B cell (primary cell): ENCODE data around the gene ESYT1. TPM values are rescaled to one million over a fixed set of nuclear protein-coding genes. Genes with fewer than 3 reads are reported as not detected.

Source experiments
- ATAC-seq: fragments of 200-7000 bp; cut with Tn5 transposase; one replicate; pipeline ENCODE4 v1.10.0; 2021; ENCODE audit warnings: low read depth, mild to moderate bottlenecking, moderate number of reproducible peaks, moderate library complexity
- CTCF ChIA-PET: fragments of 350-600 bp; sonication (Branson Sonifier 250); formaldehyde crosslinking; loops from one replicate; lab custom pipeline; 2021; ENCODE audit warnings: antibody characterized with exemption, inconsistent platforms; lab: Charles Lee
- POLR2A ChIA-PET: fragments of 350-600 bp; sonication (Branson Sonifier 250); formaldehyde crosslinking; loops from one replicate; lab custom pipeline; 2021; ENCODE audit warnings: antibody characterized with exemption; lab: Charles Lee
- DNase-seq: peaks from one replicate; pipeline ENCODE4 v3.0.0; 2013
- H2AFZ ChIP-seq: 2 replicates; pipeline ENCODE4 v1.6.1; 2012; ENCODE audit warnings: mild to moderate bottlenecking, low read depth, low read length; ENCODE audit not compliant: insufficient read depth, poor library complexity, severe bottlenecking
- H3K27ac ChIP-seq, 2 donors: 1 replicate in 1 of 2; 2 replicates in 1 of 2; pipeline ENCODE4 v1.5.1; 2012 to 2013; ENCODE audit warnings: low read length in 2 of 2, mild to moderate bottlenecking in 2 of 2, moderate library complexity in 1 of 2
- H3K27me3 ChIP-seq, 4 experiments: fragments of 200-600 bp in 1 of 4; sonication (generic) in 1 of 4; replicated peaks in 1 of 4; 1 replicate in 2 of 4; 2 replicates in 2 of 4; pipeline versions ENCODE4 v1.6.1 to v1.7.0; 2013 to 2016; ENCODE audit warnings: low read length in 3 of 4, mild to moderate bottlenecking in 2 of 4, mixed read lengths in 1 of 4, moderate library complexity in 1 of 4; ENCODE audit not compliant: insufficient read depth in 4 of 4, control insufficient read depth in 3 of 4; ENCODE audit errors: control extremely low read depth in 1 of 4
- H3K36me3 ChIP-seq, 2 experiments: replicated peaks in 1 of 2; 1 replicate in 1 of 2; 2 replicates in 1 of 2; pipeline versions ENCODE4 v1.6.1 to v1.7.1; 2013; ENCODE audit warnings: low read length in 1 of 2; ENCODE audit not compliant: insufficient read depth in 2 of 2, control insufficient read depth in 1 of 2; ENCODE audit errors: control extremely low read depth in 1 of 2, extremely low read depth in 1 of 2
- H3K4me1 ChIP-seq, 2 donors: fragments of 200-600 bp in 1 of 2; sonication (generic) in 1 of 2; 1 replicate in 1 of 2; 2 replicates in 1 of 2; pipeline versions ENCODE4 v1.5.1 to v1.6.1; 2013 to 2017; ENCODE audit warnings: low read length in 2 of 2; ENCODE audit not compliant: control insufficient read depth in 2 of 2, insufficient read depth in 2 of 2
- H3K4me2 ChIP-seq: replicated peaks from 2 replicates; pipeline ENCODE3; 2012; ENCODE audit warnings: mild to moderate bottlenecking, low read depth, low read length; ENCODE audit not compliant: poor library complexity, severe bottlenecking
- H3K4me3 ChIP-seq, 5 experiments: fragments of 200-600 bp in 1 of 5; sonication (generic) in 1 of 5; 1 replicate in 3 of 5; 2 replicates in 2 of 5; pipeline versions ENCODE4 v1.5.1 to v1.7.0; 2011 to 2016; ENCODE audit warnings: low read length in 4 of 5, mild to moderate bottlenecking in 4 of 5, low read depth in 2 of 5, control low read depth in 1 of 5, moderate library complexity in 1 of 5; ENCODE audit not compliant: insufficient read depth in 1 of 5; ENCODE audit errors: control extremely low read depth in 1 of 5, extremely low read depth in 1 of 5
- H3K79me2 ChIP-seq: fragments of 200-600 bp; sonication (generic); one replicate; pipeline ENCODE4 v1.6.0; 2016; ENCODE audit warnings: low read length; ENCODE audit not compliant: control insufficient read depth, insufficient read depth
- H3K9ac ChIP-seq: fragments of 200-600 bp; sonication (generic); 2 replicates; pipeline ENCODE4 v1.6.1; 2017; ENCODE audit warnings: mild to moderate bottlenecking, low read length, moderate library complexity
- H3K9me3 ChIP-seq, 3 donors: one replicate each; pipeline versions ENCODE4 v1.6.1 to v1.7.1; 2013; ENCODE audit warnings: low read length in 2 of 3; ENCODE audit not compliant: control insufficient read depth in 2 of 3, insufficient read depth in 1 of 3; ENCODE audit errors: control extremely low read depth in 1 of 3
- H4K20me1 ChIP-seq: 2 replicates; pipeline ENCODE4 v1.6.0; 2012; ENCODE audit warnings: mild to moderate bottlenecking, low read length; ENCODE audit not compliant: insufficient read depth, control insufficient read depth, poor library complexity, severe bottlenecking
- H3K27ac Mint-ChIP-seq: one replicate; pipeline ENCODE4 v1.8.0; 2021; ENCODE audit warnings: mixed read lengths
- H3K27me3 Mint-ChIP-seq: one replicate; pipeline ENCODE4 v1.8.0; 2021; ENCODE audit warnings: mixed read lengths
- H3K4me1 Mint-ChIP-seq: one replicate; pipeline ENCODE4 v1.8.0; 2021; ENCODE audit warnings: mixed read lengths
- H3K4me3 Mint-ChIP-seq: one replicate; pipeline ENCODE4 v1.8.0; 2021; ENCODE audit warnings: mixed read lengths
- H3K9me3 Mint-ChIP-seq: one replicate; pipeline ENCODE4 v1.8.0; 2022; ENCODE audit warnings: mixed read lengths; ENCODE audit not compliant: insufficient read depth
- EZH2 ChIP-seq: IDR thresholded peaks from 2 replicates; pipeline ENCODE4 v1.6.1; 2012; ENCODE audit warnings: borderline replicate concordance, low read depth, mild to moderate bottlenecking, moderate library complexity, low read length; ENCODE audit not compliant: insufficient read depth, poor library complexity, severe bottlenecking
- WGBS: methylation state at CpG from one replicate; pipeline ENCODE4 v1.1.5; 2013; ENCODE audit warnings: missing lambda C conversion rate; ENCODE audit not compliant: insufficient coverage; 5-methylcytosine and 5-hydroxymethylcytosine counted together
- intact Hi-C: fragments of 100-400 bp; cut with micrococcal nuclease; formaldehyde crosslinking; loops from one replicate; pipeline ENCODE4 v1.10.0; 2022
- polyA plus RNA-seq: library from polyadenylated mRNA; depleted of rRNA; stranded (reverse); fragments of >200 nt; gene quantifications from 2 replicates; pipeline ENCODE4 v1.2.3, GENCODE V29; 2012
- total RNA-seq, 2 donors: library from RNA; stranded (reverse); fragments of 120-200 nt in 1 of 2; gene quantifications; 1 replicate in 1 of 2; 2 replicates in 1 of 2; pipeline versions ENCODE4 v1.2.3 to v1.2.4, GENCODE V29; 2013 to 2022
- TF ChIP-seq, protein P1 (sequence below): fragments of 200-600 bp; IDR thresholded peaks from one replicate; pipeline ENCODE4 v1.8.0; 2022; ENCODE audit warnings: antibody characterized with exemption, mild to moderate bottlenecking

Gene ESYT1
- total and polyA plus RNA-seq, 2 donors (not counting 1 experiment from before 2014, with no cell fraction given), result 154 to 162 TPM

DNA sequence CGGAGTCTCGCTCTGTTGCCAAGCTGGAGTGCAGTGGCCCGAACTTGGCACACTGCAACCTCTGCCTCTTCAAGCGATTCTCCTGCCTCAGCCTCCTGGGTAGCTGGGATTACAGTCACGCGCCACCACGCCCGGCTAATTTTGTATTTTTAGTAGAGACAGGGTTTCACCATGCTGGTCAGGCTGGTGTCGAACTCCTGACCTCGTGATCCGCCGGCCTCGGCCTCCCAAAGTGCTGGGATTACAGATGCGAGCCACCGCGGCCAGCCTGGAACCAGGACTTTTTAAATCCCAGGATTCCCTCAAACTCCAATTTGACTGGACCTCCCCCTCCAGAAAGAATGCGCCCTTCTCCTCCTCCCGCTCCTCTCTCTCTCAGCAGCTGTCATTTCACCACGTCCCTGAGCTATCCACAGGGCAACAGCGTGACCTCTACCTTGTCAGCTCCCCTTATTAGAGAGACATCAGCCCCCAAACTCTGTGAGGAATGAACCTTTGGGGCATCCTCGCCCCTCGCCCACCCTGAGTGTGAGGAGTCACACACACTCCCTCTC is 2.0 kb downstream of the ESYT1 start:
- Histone ChIP-seq H3K9me3 (no peaks in the 10 kb centered on the region), H3K36me3 (peaks cover 5 to 46% of the 10 kb centered on the region in 2 experiments), H3K4me2 (peak overlapping the region; percentile 96), H3K79me2 (peaks cover 53% of the 10 kb centered on the region), H3K4me3 (peak overlapping the region in 4 of 5 experiments; percentile 88 to 95 (median 92)), H4K20me1 (peaks cover 35% of the 10 kb centered on the region), H3K9ac (peak overlapping the region; percentile 92), H3K27me3 (no peaks in the 10 kb centered on the region), H2AFZ (no peak overlapping the region), H3K27ac (peak overlapping the region; percentile 60 to 64), H3K4me1 (peaks cover 40 to 52% of the 10 kb centered on the region in 2 donors)
- POLR2A ChIA-PET, result interaction anchor here (0.5 to 5.7 kb wide), 5 partner anchors 12 to 86 kb away, joined by 3 to 49 read pairs (median 7); partner anchors contain the start of genes MYL6B, RPL41 and ZC3H10
- Mint-ChIP-seq H3K27ac (peak overlapping the region; percentile 98), H3K27me3 (no peaks in the 10 kb centered on the region), H3K4me3 (peak overlapping the region; percentile 100), H3K4me1 (peaks cover 57% of the 10 kb centered on the region), H3K9me3 (no peaks in the 10 kb centered on the region)
- ATAC-seq (no peak), DNase-seq (no peak)
- WGBS, result 79% methylated on average over 18 of the region's 22 CpGs
- intact Hi-C loops, result loop anchor here (5.0 kb wide), 1 partner anchor 133 kb away; the partner anchor contains the start of gene SUOX
- CTCF ChIA-PET, result interaction anchor here (1.4 to 13.8 kb wide), 3 partner anchors 12 to 60 kb away, joined by 4 to 247 read pairs (median 5); partner anchors contain the start of genes SMARCC2 and ZC3H10
- TF ChIP-seq, protein P1, sequence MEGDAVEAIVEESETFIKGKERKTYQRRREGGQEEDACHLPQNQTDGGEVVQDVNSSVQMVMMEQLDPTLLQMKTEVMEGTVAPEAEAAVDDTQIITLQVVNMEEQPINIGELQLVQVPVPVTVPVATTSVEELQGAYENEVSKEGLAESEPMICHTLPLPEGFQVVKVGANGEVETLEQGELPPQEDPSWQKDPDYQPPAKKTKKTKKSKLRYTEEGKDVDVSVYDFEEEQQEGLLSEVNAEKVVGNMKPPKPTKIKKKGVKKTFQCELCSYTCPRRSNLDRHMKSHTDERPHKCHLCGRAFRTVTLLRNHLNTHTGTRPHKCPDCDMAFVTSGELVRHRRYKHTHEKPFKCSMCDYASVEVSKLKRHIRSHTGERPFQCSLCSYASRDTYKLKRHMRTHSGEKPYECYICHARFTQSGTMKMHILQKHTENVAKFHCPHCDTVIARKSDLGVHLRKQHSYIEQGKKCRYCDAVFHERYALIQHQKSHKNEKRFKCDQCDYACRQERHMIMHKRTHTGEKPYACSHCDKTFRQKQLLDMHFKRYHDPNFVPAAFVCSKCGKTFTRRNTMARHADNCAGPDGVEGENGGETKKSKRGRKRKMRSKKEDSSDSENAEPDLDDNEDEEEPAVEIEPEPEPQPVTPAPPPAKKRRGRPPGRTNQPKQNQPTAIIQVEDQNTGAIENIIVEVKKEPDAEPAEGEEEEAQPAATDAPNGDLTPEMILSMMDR, result no peak
- no peak for TF ChIP-seq EZH2

DNA sequence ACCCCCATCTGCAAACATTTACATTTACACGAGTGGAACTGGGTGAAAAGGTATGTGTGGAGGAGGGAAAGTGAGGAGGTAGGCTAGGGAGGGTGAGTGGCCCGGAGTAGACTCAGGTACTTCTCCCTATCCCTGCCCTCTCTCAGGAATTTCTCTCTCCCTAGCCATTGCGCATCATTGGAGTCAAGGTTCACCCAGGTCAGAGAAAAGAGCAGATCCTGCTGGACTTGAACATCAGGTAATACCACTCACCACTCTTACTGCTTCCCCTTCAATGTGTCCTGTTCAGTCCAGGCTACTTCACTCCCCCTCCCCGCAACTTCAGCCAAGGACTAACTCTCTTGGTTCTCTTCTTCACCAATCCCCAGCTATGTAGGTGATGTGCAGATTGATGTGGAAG is 2.8 kb downstream of the ESYT1 start:
- no peak overlapping the region for H3K4me3 ChIP-seq
- 89% methylated on average over 1 of the region's 4 CpGs for WGBS
- H3K79me2 ChIP-seq, result peaks cover 53% of the 10 kb centered on the region
- ChIA-PET CTCF (interaction anchor here (0.6 to 1.4 kb wide), 2 partner anchors 13 to 26 kb away, joined by 4 read pairs; partner anchors contain the start of gene ZC3H10), POLR2A (interaction anchor here (5.7 kb wide), 1 partner anchor 21 kb away, joined by 28 read pairs; the partner anchor contains the start of gene MYL6B)
- no peak for TF ChIP-seq EZH2
- TF ChIP-seq, protein P1, result no peak
- peaks cover 31 to 43% of the 10 kb centered on the region in 2 donors for H3K4me1 ChIP-seq
- peaks cover 54% of the 10 kb centered on the region for H3K4me1 Mint-ChIP-seq
- ATAC-seq, result no peak
- peaks cover 35% of the 10 kb centered on the region for H4K20me1 ChIP-seq
- peaks cover 5 to 52% of the 10 kb centered on the region in 2 experiments for H3K36me3 ChIP-seq
- DNase-seq, result no peak
- H3K9me3 ChIP-seq, result no peaks in the 10 kb centered on the region
- H3K9ac ChIP-seq, result no peak overlapping the region
- intact Hi-C loops, result no loop called here
- peak overlapping the region; percentile 30 for H3K4me3 Mint-ChIP-seq
- H3K4me2 ChIP-seq, result no peak overlapping the region
- no peak overlapping the region for H2AFZ ChIP-seq
- H3K27ac Mint-ChIP-seq, result peak overlapping the region; percentile 27
- H3K27me3 Mint-ChIP-seq, result no peaks in the 10 kb centered on the region
- no peaks in the 10 kb centered on the region for H3K27me3 ChIP-seq
- H3K9me3 Mint-ChIP-seq, result no peaks in the 10 kb centered on the region
- H3K27ac ChIP-seq, result peak overlapping the region in 1 of 2 donors; percentile 64
